Vagina (tissue), 2 donors: ENCODE measurements around the gene KCNMB2. TPM values are rescaled to one million over a fixed set of nuclear protein-coding genes. Genes with fewer than 3 reads are reported as not detected.

Experiments
- DNase-seq, 2 donors: peaks; one replicate each; pipeline ENCODE4 v3.0.0-alpha.2; 2017; ENCODE audit errors: extremely low spot score in 2 of 2
- H3K27ac ChIP-seq: fragments of 200-600 bp; sonication (generic); one replicate; pipeline ENCODE4 v1.5.1; 2019
- H3K27me3 ChIP-seq: fragments of 200-600 bp; sonication (generic); one replicate; pipeline ENCODE4 v1.5.1; 2019
- H3K36me3 ChIP-seq, 2 donors: fragments of 200-600 bp; sonication (generic); one replicate each; pipeline ENCODE4 v1.5.1; 2017 to 2019
- H3K4me1 ChIP-seq: fragments of 200-600 bp; sonication (generic); one replicate; pipeline ENCODE4 v1.5.1; 2019
- H3K4me3 ChIP-seq, 2 donors: fragments of 200-600 bp; sonication (generic); 1 replicate in 1 of 2; 2 replicates in 1 of 2; pipeline ENCODE4 v1.5.1; 2016 to 2019
- H3K9me3 ChIP-seq: fragments of 200-600 bp; sonication (generic); one replicate; pipeline ENCODE4 v1.5.1; 2019
- CTCF ChIP-seq, 3 experiments: fragments of 450-650 bp in 2 of 3; fragments of 200-600 bp in 1 of 3; sonication (generic) in 1 of 3; IDR thresholded peaks; one replicate each; pipeline ENCODE4 v1.5.1; 2017 to 2019; ENCODE audit warnings: antibody characterized with exemption in 3 of 3, mild to moderate bottlenecking in 2 of 3, moderate library complexity in 2 of 3
- POLR2A ChIP-seq, 2 donors: fragments of 450-650 bp; IDR thresholded peaks; one replicate each; pipeline ENCODE4 v1.6.1; 2017; ENCODE audit warnings: antibody characterized with exemption in 2 of 2, mild to moderate bottlenecking in 2 of 2, moderate library complexity in 2 of 2
- POLR2AphosphoS5 ChIP-seq, 2 donors: sonication (generic); formaldehyde crosslinking; IDR thresholded peaks; one replicate each; pipeline ENCODE4 v1.9.0; 2017; ENCODE audit warnings: antibody characterized with exemption in 2 of 2, mild to moderate bottlenecking in 2 of 2, low read depth in 1 of 2; ENCODE audit not compliant: insufficient read depth in 1 of 2
- intact Hi-C: fragments of 100-400 bp; cut with DNase I; formaldehyde crosslinking; loops from one replicate; pipeline ENCODE4 v1.15.1; 2023
- total RNA-seq: library from RNA; depleted of rRNA; stranded (reverse); fragments of >200 nt; gene quantifications from one replicate; pipeline ENCODE4 v1.2.3, GENCODE V29; 2016

Gene KCNMB2
- total RNA-seq, 1 donor from 2014 or later = 1.5 TPM

- Histone ChIP-seq H3K9me3 (no peaks in the 10 kb centered on the region), H3K4me1 (no peaks in the 10 kb centered on the region), H3K4me3 (no peak overlapping the region), H3K27me3 (no peaks in the 10 kb centered on the region), H3K27ac (no peak overlapping the region), H3K36me3 (no peaks in the 10 kb centered on the region)
- TF ChIP-seq POLR2AphosphoS5 (IDR thresholded peaks at IDR 0.05; ENCODE audit: insufficient read depth in 1 of 2, low read depth in 1 of 2) (no peak), CTCF (IDR thresholded peaks at IDR 0.05) (no peak), POLR2A (IDR thresholded peaks at IDR 0.05) (no peak)
- intact Hi-C loops = no loop called here
- no peak for DNase-seq
These were observed 8.3 kb upstream of the KCNMB2 start for GRCh38 chr3:178527981-178528380.

- no peaks in the 10 kb centered on the region for H3K36me3 ChIP-seq
- intact Hi-C loops = no loop called here
- H3K27ac ChIP-seq = no peak overlapping the region
- no peaks in the 10 kb centered on the region for H3K9me3 ChIP-seq
- TF ChIP-seq CTCF (IDR thresholded peaks at IDR 0.05) (no peak), POLR2AphosphoS5 (IDR thresholded peaks at IDR 0.05; ENCODE audit: insufficient read depth in 1 of 2, low read depth in 1 of 2) (no peak), POLR2A (IDR thresholded peaks at IDR 0.05) (no peak)
- H3K4me1 ChIP-seq = no peaks in the 10 kb centered on the region
- no peaks in the 10 kb centered on the region for H3K27me3 ChIP-seq
- H3K4me3 ChIP-seq = no peak overlapping the region
- DNase-seq = no peak
These were observed 6.5 kb upstream of the KCNMB2 start for GRCh38 chr3:178529606-178530225.

- Histone ChIP-seq H3K27me3 (no peaks in the 10 kb centered on the region), H3K4me3 (no peak overlapping the region), H3K9me3 (no peaks in the 10 kb centered on the region), H3K36me3 (no peaks in the 10 kb centered on the region), H3K27ac (no peak overlapping the region), H3K4me1 (no peaks in the 10 kb centered on the region)
- intact Hi-C loops = no loop called here
- no peak for DNase-seq
- TF ChIP-seq POLR2A (IDR thresholded peaks at IDR 0.05) (no peak), POLR2AphosphoS5 (IDR thresholded peaks at IDR 0.05; ENCODE audit: insufficient read depth in 1 of 2, low read depth in 1 of 2) (no peak), CTCF (IDR thresholded peaks at IDR 0.05) (no peak)
These were observed 3.8 kb upstream of the KCNMB2 start for GRCh38 chr3:178532476-178532875.

- Histone ChIP-seq H3K9me3 (no peaks in the 10 kb centered on the region), H3K4me3 (peak overlapping the region; percentile 42), H3K27ac (no peak overlapping the region), H3K36me3 (no peaks in the 10 kb centered on the region), H3K4me1 (no peaks in the 10 kb centered on the region), H3K27me3 (no peaks in the 10 kb centered on the region)
- no peak for DNase-seq
- TF ChIP-seq POLR2A (IDR thresholded peaks at IDR 0.05) (no peak), CTCF (IDR thresholded peaks at IDR 0.05) (no peak)
- intact Hi-C loops = no loop called here
These were observed 978 bp downstream of the KCNMB2 start for GRCh38 chr3:178537122-178537705.

- H3K36me3 ChIP-seq = no peaks in the 10 kb centered on the region
- H3K27ac ChIP-seq = no peak overlapping the region
- H3K9me3 ChIP-seq = no peaks in the 10 kb centered on the region
- no peaks in the 10 kb centered on the region for H3K27me3 ChIP-seq
- H3K4me1 ChIP-seq = no peaks in the 10 kb centered on the region
- intact Hi-C loops = no loop called here
- no peak overlapping the region for H3K4me3 ChIP-seq
- DNase-seq = no peak
- no peak for TF ChIP-seq POLR2A (IDR thresholded peaks at IDR 0.05)
- no peak for TF ChIP-seq POLR2AphosphoS5 (IDR thresholded peaks at IDR 0.05; ENCODE audit: insufficient read depth in 1 of 2, low read depth in 1 of 2)
- TF ChIP-seq CTCF (IDR thresholded peaks at IDR 0.05) = no peak
These were observed 1.8 kb downstream of the KCNMB2 start for GRCh38 chr3:178538056-178538455.
